ENCODE results near the gene ACTL6A. TPM values are rescaled to one million over a fixed set of nuclear protein-coding genes. Genes with fewer than 3 reads are reported as not detected.

Gene ACTL6A
- total RNA-seq, 2 experiments from 2014 or later = 92.9 to 126 TPM

- H4K20me1 ChIP-seq (ENCODE audit: insufficient read depth, low read length) = no peaks in the 10 kb centered on the region
- intact Hi-C loops (cut with micrococcal nuclease; ENCODE audit: unreplicated experiment) = loop anchor here (1.0 to 2.0 kb wide), 3 partner anchors 42 to 257 kb away; partner anchors contain the start of genes ACTL6A, MFN1 and USP13
- peak overlapping the region; percentile 74 for H3K27ac ChIP-seq (ENCODE audit: low read depth, low read length, poor library complexity, severe bottlenecking)
- CTCF ChIA-PET (ENCODE audit: unreplicated experiment) = no interaction called here
- H2AFZ ChIP-seq (ENCODE audit: low read length) = peak overlapping the region; percentile 80
- H3K4me3 ChIP-seq (ENCODE audit: low read depth, low read length, poor library complexity, severe bottlenecking) = peak overlapping the region; percentile 87
- no peak for DNase-seq (ENCODE audit: low spot score)
- peaks cover 45% of the 10 kb centered on the region for H3K4me1 ChIP-seq (ENCODE audit: insufficient read depth, low read length, poor library complexity, severe bottlenecking)
- peaks cover 51% of the 10 kb centered on the region for H3K36me3 ChIP-seq (ENCODE audit: insufficient read depth, low read length)
- no peaks in the 10 kb centered on the region for H3K9me3 ChIP-seq (ENCODE audit: low read length)
- peak overlapping the region; percentile 76 for H3K4me2 ChIP-seq (ENCODE audit: low read length)
- no TSS peak for BruUV-seq (replicated peaks)
- peaks cover 84% of the 10 kb centered on the region for H3K79me2 ChIP-seq (ENCODE audit: insufficient read depth, low read depth, low read length)
- POLR2A ChIA-PET = interaction anchor here (1.0 to 1.7 kb wide), 4 partner anchors 10 to 39 kb away, joined by 3 to 9 read pairs (median 5); no protein-coding TSS in a partner anchor
- H3K9me2 ChIP-seq (ENCODE audit: insufficient read depth, low read length) = no peaks in the 10 kb centered on the region
- TF ChIP-seq EZH2phosphoT487 (IDR thresholded peaks at IDR 0.05; ENCODE audit: borderline replicate concordance, low read depth, low read length) = no peak
- TF ChIP-seq, protein P1, sequence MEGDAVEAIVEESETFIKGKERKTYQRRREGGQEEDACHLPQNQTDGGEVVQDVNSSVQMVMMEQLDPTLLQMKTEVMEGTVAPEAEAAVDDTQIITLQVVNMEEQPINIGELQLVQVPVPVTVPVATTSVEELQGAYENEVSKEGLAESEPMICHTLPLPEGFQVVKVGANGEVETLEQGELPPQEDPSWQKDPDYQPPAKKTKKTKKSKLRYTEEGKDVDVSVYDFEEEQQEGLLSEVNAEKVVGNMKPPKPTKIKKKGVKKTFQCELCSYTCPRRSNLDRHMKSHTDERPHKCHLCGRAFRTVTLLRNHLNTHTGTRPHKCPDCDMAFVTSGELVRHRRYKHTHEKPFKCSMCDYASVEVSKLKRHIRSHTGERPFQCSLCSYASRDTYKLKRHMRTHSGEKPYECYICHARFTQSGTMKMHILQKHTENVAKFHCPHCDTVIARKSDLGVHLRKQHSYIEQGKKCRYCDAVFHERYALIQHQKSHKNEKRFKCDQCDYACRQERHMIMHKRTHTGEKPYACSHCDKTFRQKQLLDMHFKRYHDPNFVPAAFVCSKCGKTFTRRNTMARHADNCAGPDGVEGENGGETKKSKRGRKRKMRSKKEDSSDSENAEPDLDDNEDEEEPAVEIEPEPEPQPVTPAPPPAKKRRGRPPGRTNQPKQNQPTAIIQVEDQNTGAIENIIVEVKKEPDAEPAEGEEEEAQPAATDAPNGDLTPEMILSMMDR (conservative IDR thresholded peaks at IDR 0.05; ENCODE audit: low read length) = no peak
These were observed 41.1 kb downstream of the ACTL6A start for GRCh38 chr3:179603831-179604230.

DNA sequence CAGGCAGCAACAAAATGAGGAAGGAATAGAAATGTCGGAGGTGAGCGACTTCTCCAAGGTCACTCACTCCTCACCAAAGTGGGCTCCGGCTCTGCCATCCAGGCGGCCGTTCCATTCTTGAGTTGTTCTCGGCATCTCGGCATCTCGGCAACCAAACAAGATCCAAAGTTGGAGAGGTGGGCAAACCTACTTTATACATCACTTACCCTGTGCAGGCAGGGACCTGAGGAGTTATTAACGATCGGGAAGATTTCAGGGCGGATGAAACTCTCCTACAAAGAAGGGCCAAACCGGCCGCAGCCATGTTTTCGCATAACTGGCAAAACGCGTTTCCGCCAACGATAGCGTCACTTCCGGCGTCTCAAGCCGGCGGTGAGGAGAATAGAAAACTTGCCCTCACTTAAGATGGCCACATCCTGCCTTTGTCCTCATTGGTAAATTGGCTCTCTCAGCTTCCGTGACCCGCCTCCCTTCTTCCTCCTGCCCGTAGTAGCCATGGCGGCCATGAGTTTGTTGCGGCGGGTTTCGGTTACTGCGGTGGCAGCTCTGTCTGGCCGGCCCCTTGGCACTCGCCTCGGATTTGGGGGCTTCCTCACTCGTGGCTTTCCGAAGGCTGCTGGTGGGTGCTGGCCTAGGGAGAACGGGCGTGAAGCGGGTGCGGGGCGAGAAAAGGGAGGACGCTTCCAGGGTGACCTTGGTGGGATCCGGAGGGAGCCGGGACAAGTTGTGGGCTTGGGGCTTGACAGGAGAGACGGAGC, 41.8 kb downstream of the ACTL6A start, which contains the start of the genes MRPL47 and NDUFB5:
Gene MRPL47 (minus strand): TSS at position 318 of the 758 bp plus-strand sequence. CDS start 14 bp downstream, at position 304.
Gene NDUFB5 (plus strand): TSS at position 474 of the 758 bp plus-strand sequence. CDS start 22 bp downstream, at position 496.
- no peaks in the 10 kb centered on the region for H3K9me2 ChIP-seq (ENCODE audit: insufficient read depth, low read length)
- peak within 1 kb of the TSS; percentile 74 for H3K27ac ChIP-seq (ENCODE audit: low read depth, low read length, poor library complexity, severe bottlenecking)
- peak within 1 kb of the TSS; percentile 87 for H3K4me3 ChIP-seq (ENCODE audit: low read depth, low read length, poor library complexity, severe bottlenecking)
- ChIA-PET POLR2A (interaction anchor here (0.5 to 1.5 kb wide), 11 partner anchors 10 to 527 kb away, joined by 3 to 9 read pairs (median 4); partner anchors contain the start of gene ACTL6A), CTCF (ENCODE audit: unreplicated experiment) (no interaction called here)
- peaks cover 51% of the 10 kb centered on the region for H3K4me1 ChIP-seq (ENCODE audit: insufficient read depth, low read length, poor library complexity, severe bottlenecking)
- TF ChIP-seq, protein P1 (conservative IDR thresholded peaks at IDR 0.05; ENCODE audit: low read length) = no peak
- TF ChIP-seq EZH2phosphoT487 (IDR thresholded peaks at IDR 0.05; ENCODE audit: borderline replicate concordance, low read depth, low read length) = no peak
- no peaks in the 10 kb centered on the region for H4K20me1 ChIP-seq (ENCODE audit: insufficient read depth, low read length)
- H3K9me3 ChIP-seq (ENCODE audit: low read length) = no peaks in the 10 kb centered on the region
- BruUV-seq (replicated peaks) = no TSS peak
- peak within 1 kb of the TSS; percentile 88 for H3K4me2 ChIP-seq (ENCODE audit: low read length)
- peak; percentile 96 for DNase-seq (ENCODE audit: low spot score)
- peaks cover 84% of the 10 kb centered on the region for H3K79me2 ChIP-seq (ENCODE audit: insufficient read depth, low read depth, low read length)
- intact Hi-C loops (cut with micrococcal nuclease; ENCODE audit: unreplicated experiment) = loop anchor here (1.0 to 2.0 kb wide), 3 partner anchors 42 to 257 kb away; partner anchors contain the start of genes ACTL6A, MFN1 and USP13
- peak within 1 kb of the TSS; percentile 80 for H2AFZ ChIP-seq (ENCODE audit: low read length)
- H3K36me3 ChIP-seq (ENCODE audit: insufficient read depth, low read length) = peaks cover 44% of the 10 kb centered on the region
